ENCODE data around the gene KRT222. TPM values are rescaled to one million over a fixed set of nuclear protein-coding genes. Genes with fewer than 3 reads are reported as not detected.

Gene KRT222
- 1 to 10 TPM in 1 of 12 donors, under 1 TPM in 7, not detected in 4; 0.07 to 1.0 (median 0.19) TPM for polyA plus RNA-seq (ENCODE audit: insufficient read length in 12 of 12)
- long read RNA-seq, donor 1: 0 reads
- long read RNA-seq, donor 2: 0 reads
- long read RNA-seq, donor 3: 0 reads
- long read RNA-seq, donor 4, partial matches to known transcripts: 0 of 1 reads
- long read RNA-seq, donor 4, other reads (novel, unspliced or antisense): 0 of 1 reads
- long read RNA-seq, donor 5: 0 reads
- long read RNA-seq, donor 6: 0 reads
- long read RNA-seq, donor 7: 0 reads
- long read RNA-seq, donor 8: 0 reads
- long read RNA-seq, donor 9: 0 reads
- long read RNA-seq, donor 10: 0 reads
- long read RNA-seq, donor 11, partial matches to known transcripts: 0 of 1 reads
- long read RNA-seq, donor 11, other reads (novel, unspliced or antisense): 0 of 1 reads

- no peak for DNase-seq
Measured at GRCh38 chr17:40664582-40665333, at the start of gene KRT222. Gene KRT222 (minus strand): TSS chr17:40665177. CDS start chr17:40665099, 78 bp downstream.

GRCh38 chr17:40714473-40714872 lies 49.5 kb upstream of the KRT222 start:
- no peak for DNase-seq

- DNase-seq: no peak
Measured at GRCh38 chr17:40707745-40708144, 42.8 kb upstream of the KRT222 start.

DNA sequence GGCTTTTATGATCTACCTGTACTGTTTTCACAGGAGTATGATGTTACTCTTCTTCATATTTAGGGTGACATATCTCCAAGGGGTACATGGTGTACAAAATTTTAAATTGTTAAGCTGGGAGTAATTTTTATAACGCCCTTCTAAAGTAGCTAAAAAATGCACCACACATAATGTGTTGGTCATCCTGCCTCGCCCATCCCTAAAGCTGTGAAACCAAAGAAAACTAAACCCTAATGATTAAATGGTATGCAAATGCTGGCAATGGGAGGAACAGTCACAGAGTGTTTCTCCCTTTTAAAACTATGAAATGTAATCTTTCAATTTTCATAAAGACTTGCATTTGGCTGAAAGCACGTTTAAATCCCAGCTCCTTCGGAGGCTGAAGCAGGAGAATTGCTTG lies 40.6 kb upstream of the KRT222 start:
- no peak for DNase-seq

DNA sequence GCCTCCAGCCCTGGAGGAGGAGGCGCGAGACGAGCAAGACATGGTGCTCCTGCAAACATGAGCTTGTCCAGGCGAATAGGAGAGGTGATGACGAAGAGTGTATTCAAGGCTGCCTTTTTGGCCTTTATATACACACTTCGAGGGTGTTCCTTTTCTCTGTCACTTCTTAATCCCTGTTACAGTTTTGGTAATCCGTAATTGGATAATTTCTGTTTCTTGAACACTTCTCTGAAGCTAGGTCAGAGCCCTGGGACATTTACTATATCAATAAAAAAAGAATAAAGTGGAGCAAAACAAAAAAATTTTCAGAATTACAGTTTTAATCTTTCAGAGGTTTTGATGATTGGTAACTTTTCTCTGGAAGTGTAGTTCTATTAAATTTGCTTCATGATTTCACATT lies 38.7 kb upstream of the KRT222 start, which contains the start of gene KRT24:
TSS of gene KRT24 (minus strand) at position 101 of the 400 bp plus-strand sequence. CDS start at position 42, 59 bp downstream.
- no peak for DNase-seq

DNA sequence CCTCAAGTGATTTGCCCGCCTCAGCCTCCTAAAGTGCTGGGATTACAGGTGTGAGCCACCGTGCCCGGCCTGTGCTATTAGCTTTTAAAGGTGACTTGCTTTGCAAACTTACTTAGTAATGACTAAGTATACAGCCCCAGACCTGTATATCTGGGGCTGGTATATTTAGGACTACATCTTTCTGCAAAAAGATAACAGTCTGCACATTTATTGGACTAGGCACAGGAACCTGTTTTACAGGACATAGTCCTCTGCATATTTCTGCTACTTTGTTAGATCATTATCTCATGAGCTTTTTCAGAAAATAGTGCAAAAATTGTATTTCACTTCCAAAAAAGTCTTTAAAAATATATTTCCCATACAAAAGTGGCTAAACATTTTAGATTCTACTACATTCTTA lies 37.3 kb upstream of the KRT222 start:
- DNase-seq: no peak

DNA sequence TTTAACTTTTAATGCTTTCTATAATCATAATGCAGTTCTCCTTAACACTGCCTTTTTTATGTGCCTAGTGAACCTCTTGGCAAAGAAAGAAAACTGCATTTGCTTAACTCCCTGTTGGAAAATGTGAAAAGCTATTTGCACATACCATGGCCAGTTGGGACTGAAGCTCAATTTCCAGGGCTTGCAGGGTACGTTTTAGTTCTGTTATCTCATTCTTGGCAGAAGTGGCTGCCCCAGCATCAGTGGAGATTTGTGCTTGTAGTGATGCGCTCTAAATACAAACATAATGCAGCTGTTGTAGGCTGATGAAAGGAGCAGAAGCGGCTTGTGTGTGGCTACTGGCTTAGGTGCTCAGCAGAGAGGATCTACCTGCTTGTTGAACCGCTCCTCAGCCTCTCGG lies 34.9 kb upstream of the KRT222 start:
- DNase-seq: peak; percentile 40

DNA sequence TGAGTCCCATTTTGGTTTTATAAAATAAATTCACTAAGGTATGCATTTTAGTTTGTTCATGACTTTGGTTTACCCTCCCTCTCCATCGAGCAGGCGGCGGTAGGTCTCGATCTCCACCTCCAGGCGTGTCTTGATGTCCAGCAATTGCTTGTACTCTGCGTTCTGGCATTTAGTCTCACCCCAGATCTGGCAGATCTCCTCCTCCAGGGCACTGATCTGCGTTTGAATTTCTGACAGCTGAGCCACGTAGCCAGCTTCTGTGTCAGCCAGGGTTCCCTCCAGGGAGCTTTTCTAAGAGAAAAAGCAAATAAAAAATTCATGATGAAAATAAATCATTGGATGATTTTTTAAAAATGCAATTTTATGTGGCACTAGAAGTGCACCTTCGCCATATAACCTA lies 34.4 kb upstream of the KRT222 start:
- DNase-seq: no peak

- no peak for DNase-seq
Measured at GRCh38 chr17:40697297-40697696, 32.3 kb upstream of the KRT222 start.

GRCh38 chr17:40696651-40697072 lies 31.7 kb upstream of the KRT222 start:
- DNase-seq: no peak

- no peak for DNase-seq
Measured at GRCh38 chr17:40695874-40696472, 31.0 kb upstream of the KRT222 start.

GRCh38 chr17:40694584-40694983 lies 29.6 kb upstream of the KRT222 start:
- DNase-seq: no peak

GRCh38 chr17:40687106-40687505 lies 22.1 kb upstream of the KRT222 start:
- DNase-seq: no peak

DNA sequence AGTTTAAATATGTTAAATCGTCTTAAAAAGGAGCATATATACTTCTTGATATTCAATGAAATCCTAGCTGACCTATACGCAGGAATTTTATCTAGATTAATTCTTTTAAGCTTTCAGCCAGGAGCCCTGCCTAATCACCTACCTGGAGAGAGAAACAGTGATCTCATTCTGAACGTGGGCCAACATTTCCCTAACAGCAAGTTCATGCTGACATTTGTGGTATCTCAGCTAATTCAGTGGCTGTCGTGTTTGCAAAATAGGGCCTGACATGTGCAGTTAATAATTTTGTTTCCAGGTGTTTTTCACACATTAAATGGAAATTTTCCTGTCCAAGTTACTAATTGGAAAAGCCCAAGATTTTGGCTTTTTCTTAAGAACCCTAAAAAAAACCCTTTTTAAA lies 21.2 kb upstream of the KRT222 start:
- no peak for DNase-seq

DNA sequence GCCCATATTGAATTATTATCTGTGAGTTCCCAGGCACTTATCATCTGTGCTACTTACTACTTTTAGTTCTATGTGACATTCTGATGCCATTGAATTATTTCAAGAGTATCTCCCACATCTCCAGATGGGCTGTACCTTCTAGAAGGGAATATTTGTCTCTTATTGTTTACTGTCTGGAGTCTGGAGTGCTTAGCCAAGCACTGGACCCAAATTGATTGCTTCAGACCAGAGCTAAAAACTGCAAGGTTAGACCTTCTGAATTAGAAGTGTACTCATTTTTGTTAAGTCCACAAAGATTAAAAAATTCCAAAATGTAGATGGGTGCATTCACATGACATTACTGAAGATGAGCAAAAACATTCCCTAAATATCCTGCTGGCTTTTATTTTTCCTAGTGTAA lies 16.0 kb upstream of the KRT222 start:
- DNase-seq: no peak

DNA sequence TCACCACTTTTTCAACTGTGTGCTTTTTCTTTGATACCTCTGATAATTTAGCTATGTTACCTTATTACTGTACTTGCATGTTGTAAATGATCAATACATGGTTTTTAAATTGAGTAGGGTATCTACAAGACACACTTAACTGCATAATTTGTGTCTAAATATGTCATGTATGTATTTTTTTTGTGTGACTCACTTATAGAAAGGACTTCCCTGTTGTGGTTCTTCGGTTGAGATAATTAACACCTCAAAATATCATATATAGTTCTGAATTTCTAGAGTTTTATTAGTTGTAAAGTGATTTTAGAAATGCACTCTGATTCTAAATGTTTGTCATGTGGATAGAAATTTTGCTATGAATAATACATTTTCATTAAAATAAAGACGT lies 14.5 kb upstream of the KRT222 start:
- no peak for DNase-seq

DNA sequence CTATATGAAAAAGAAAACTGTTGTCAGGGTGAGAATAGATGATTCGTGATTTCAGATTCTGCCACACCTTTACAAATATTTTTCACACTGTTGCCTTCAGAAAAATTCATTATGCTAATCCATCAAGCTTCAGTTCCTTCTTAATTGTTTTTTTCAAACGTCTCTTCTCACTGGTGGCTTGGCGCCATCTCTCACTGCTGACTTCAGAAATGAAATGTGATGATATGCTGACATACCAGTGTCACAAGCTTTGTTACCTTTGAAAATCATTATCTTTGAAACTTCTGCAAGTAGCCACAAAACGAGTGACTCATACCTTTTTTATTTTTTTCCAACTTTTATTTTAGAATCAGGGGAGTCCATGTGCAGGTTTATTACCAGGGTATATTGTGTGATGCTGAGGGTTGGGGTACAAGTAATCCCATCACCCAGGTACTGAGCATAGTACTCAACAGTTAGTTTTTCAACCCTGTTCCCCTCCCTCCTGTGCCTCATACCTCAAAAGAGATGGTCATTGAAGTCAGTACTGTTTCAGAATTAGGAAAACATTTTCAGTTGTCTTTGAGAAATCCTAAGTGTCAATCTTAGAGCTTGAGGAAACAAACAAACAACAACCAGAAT lies 14.0 kb upstream of the KRT222 start:
- DNase-seq: no peak

- no peak for DNase-seq
Measured at GRCh38 chr17:40675905-40676304, 10.9 kb upstream of the KRT222 start.

- no peak for DNase-seq
Measured at GRCh38 chr17:40672654-40673053, 7.7 kb upstream of the KRT222 start.

DNA sequence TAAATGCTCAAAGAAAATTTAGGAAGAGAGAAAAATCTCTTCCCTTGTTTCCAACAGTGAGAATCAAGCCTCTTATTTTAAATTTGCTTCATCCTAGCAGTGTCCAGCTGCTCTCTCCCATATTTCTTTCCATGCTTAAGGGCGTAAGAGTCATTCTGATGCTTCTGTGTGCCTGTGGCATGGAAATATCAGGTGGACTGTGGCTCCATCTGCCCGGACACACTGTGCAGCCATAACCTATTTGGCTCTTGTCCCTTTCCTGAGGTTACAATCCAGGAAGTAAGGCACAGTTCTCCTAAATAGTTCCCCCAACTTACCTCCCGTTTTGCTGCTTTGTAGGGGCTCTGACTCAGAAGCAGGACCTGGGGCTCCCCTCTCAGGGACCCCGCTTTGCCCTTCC lies 6.3 kb upstream of the KRT222 start:
- no peak for DNase-seq

GRCh38 chr17:40666331-40666730 lies 1.4 kb upstream of the KRT222 start:
- DNase-seq: no peak

DNA sequence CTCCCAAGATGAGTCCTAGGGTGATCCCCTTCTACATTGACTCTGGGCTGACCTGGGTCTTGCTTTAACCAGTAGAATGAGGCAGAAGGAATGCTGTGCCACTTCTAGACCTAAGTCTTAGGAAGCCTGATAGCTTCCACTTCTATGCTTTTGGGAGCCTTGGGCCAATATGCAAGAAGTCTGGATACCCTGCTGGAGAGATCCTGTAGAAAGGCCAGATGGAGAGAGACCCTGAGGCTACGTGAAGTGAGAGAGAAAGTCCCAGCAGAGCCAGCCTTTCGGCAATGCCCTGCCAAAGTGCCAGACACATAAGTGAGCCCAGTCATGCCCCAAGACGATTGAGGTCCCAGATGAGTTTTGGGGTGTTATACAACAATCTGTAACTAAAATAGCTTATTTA lies 1.7 kb downstream of the KRT222 start:
- no peak for DNase-seq

All from muscle of arm (tissue), 14 donors.